Natural killer cell (primary cell): ENCODE results near the gene BLID. TPM values are rescaled to one million over a fixed set of nuclear protein-coding genes. Genes with fewer than 3 reads are reported as not detected.

Experiments
- ATAC-seq, 3 donors: fragments of 150-1000 bp in 2 of 3; fragments of 200-7000 bp in 1 of 3; cut with Tn5 transposase; 1 replicate in 1 of 3; 2 replicates in 2 of 3; pipeline ENCODE4 v1.10.0; 2021; ENCODE audit warnings: mild to moderate bottlenecking in 2 of 3, moderate library complexity in 2 of 3
- DNase-seq, 2 donors: peaks; one replicate each; pipeline versions ENCODE4 v3.0.0 to v3.0.0-alpha.2; 2013 to 2021; ENCODE audit warnings: mixed read lengths in 1 of 2
- H3K27ac ChIP-seq: one replicate; pipeline ENCODE4 v1.5.1; 2013; ENCODE audit warnings: mild to moderate bottlenecking, low read length
- H3K27me3 ChIP-seq: one replicate; pipeline ENCODE4 v1.6.1; 2013; ENCODE audit warnings: low read length; ENCODE audit not compliant: control insufficient read depth, insufficient read depth
- H3K36me3 ChIP-seq: one replicate; pipeline ENCODE4 v1.6.1; 2013; ENCODE audit warnings: low read length; ENCODE audit not compliant: control insufficient read depth, insufficient read depth
- H3K4me1 ChIP-seq: one replicate; pipeline ENCODE4 v1.6.1; 2013; ENCODE audit warnings: low read length; ENCODE audit not compliant: control insufficient read depth, insufficient read depth
- H3K4me3 ChIP-seq: one replicate; pipeline ENCODE4 v1.5.1; 2013; ENCODE audit warnings: low read length
- H3K9me3 ChIP-seq: one replicate; pipeline ENCODE4 v1.6.1; 2013; ENCODE audit warnings: low read length; ENCODE audit not compliant: control insufficient read depth, insufficient read depth
- H3K27ac Mint-ChIP-seq, 2 donors: one replicate each; pipeline ENCODE4 v1.8.0; 2022; ENCODE audit warnings: mild to moderate bottlenecking in 2 of 2, mixed read lengths in 2 of 2, moderate library complexity in 1 of 2
- H3K27me3 Mint-ChIP-seq, 2 donors: one replicate each; pipeline ENCODE4 v1.8.0; 2022; ENCODE audit warnings: low read depth in 2 of 2, mixed read lengths in 2 of 2
- H3K36me3 Mint-ChIP-seq: one replicate; pipeline ENCODE4 v1.8.0; 2022; ENCODE audit warnings: mixed read lengths
- H3K4me1 Mint-ChIP-seq, 2 donors: one replicate each; pipeline ENCODE4 v1.8.0; 2022; ENCODE audit warnings: mixed read lengths in 2 of 2
- H3K4me3 Mint-ChIP-seq: one replicate; pipeline ENCODE4 v1.8.0; 2022; ENCODE audit warnings: mild to moderate bottlenecking, moderate library complexity, mixed read lengths
- H3K9me3 Mint-ChIP-seq, 2 donors: one replicate each; pipeline ENCODE4 v1.8.0; 2022; ENCODE audit warnings: mixed read lengths in 2 of 2
- CTCF ChIP-seq: fragments of 200-600 bp; IDR thresholded peaks from one replicate; pipeline ENCODE4 v1.8.0; 2022; ENCODE audit warnings: antibody characterized with exemption
- WGBS: methylation state at CpG from one replicate; pipeline ENCODE4 v1.1.7; 2013; ENCODE audit warnings: missing lambda C conversion rate; ENCODE audit not compliant: insufficient coverage; 5-methylcytosine and 5-hydroxymethylcytosine counted together
- intact Hi-C: fragments of 100-400 bp; cut with micrococcal nuclease; formaldehyde crosslinking; loops from one replicate; pipeline ENCODE4 v1.14.2; 2022
- total RNA-seq, 4 donors: library from RNA; stranded (reverse); fragments of 120-200 nt in 1 of 4; gene quantifications; one replicate each; pipeline versions ENCODE4 v1.2.3 to v1.2.4, GENCODE V29; 2013 to 2022

Gene BLID
- total RNA-seq, 3 donors from 2014 or later (not counting 1 experiment from before 2014, with no cell fraction given) = not detected

- Mint-ChIP-seq H3K9me3 (no peaks in the 10 kb centered on the region), H3K4me1 (peaks cover 18 to 20% of the 10 kb centered on the region in 2 donors), H3K4me3 (no peak overlapping the region), H3K27ac (no peak overlapping the region), H3K36me3 (no peaks in the 10 kb centered on the region), H3K27me3 (peaks cover 22 to 34% of the 10 kb centered on the region in 2 donors)
- Histone ChIP-seq H3K36me3 (no peaks in the 10 kb centered on the region), H3K4me1 (peaks cover 3% of the 10 kb centered on the region), H3K27me3 (no peaks in the 10 kb centered on the region), H3K4me3 (no peak overlapping the region), H3K27ac (no peak overlapping the region), H3K9me3 (no peaks in the 10 kb centered on the region)
- WGBS = 97% methylated on average over 12 of the region's 14 CpGs
- intact Hi-C loops = no loop called here
- ATAC-seq (no peak), DNase-seq (no peak)
- no peak for TF ChIP-seq CTCF
These were observed 39.9 kb upstream of the BLID start for GRCh38 chr11:122155765-122156527.

GRCh38 chr11:122154994-122155393, 39.0 kb upstream of the BLID start:
- H3K9me3 Mint-ChIP-seq = no peaks in the 10 kb centered on the region

GRCh38 chr11:122154227-122154626, 38.2 kb upstream of the BLID start:
- intact Hi-C loops = no loop called here
- Histone ChIP-seq H3K9me3 (no peaks in the 10 kb centered on the region), H3K27me3 (no peaks in the 10 kb centered on the region), H3K27ac (no peak overlapping the region), H3K36me3 (no peaks in the 10 kb centered on the region), H3K4me3 (no peak overlapping the region), H3K4me1 (peaks cover 3% of the 10 kb centered on the region)
- no peak for TF ChIP-seq CTCF
- H3K9me3 Mint-ChIP-seq = no peaks in the 10 kb centered on the region
- H3K4me3 Mint-ChIP-seq = no peak overlapping the region
- WGBS = 93% methylated on average over 6 of the region's 6 CpGs
- H3K36me3 Mint-ChIP-seq = no peaks in the 10 kb centered on the region
- ATAC-seq (no peak), DNase-seq (no peak)
- H3K4me1 Mint-ChIP-seq = peaks cover 18 to 20% of the 10 kb centered on the region in 2 donors
- peaks cover 20 to 40% of the 10 kb centered on the region in 2 donors for H3K27me3 Mint-ChIP-seq
- H3K27ac Mint-ChIP-seq = no peak overlapping the region

More at GRCh38 chr11:122154994-122155393, 39.0 kb upstream of the BLID start:
- no peak for ATAC-seq
- no peak overlapping the region for H3K4me3 ChIP-seq
- no peak overlapping the region for H3K27ac ChIP-seq
- no peaks in the 10 kb centered on the region for H3K9me3 ChIP-seq
- H3K4me1 ChIP-seq = peaks cover 3% of the 10 kb centered on the region
- intact Hi-C loops = no loop called here
- no peak for DNase-seq
- TF ChIP-seq CTCF = no peak
- no peaks in the 10 kb centered on the region for H3K27me3 ChIP-seq
- Mint-ChIP-seq H3K27me3 (peaks cover 22 to 40% of the 10 kb centered on the region in 2 donors), H3K27ac (no peak overlapping the region), H3K36me3 (no peaks in the 10 kb centered on the region), H3K4me1 (peaks cover 18 to 20% of the 10 kb centered on the region in 2 donors), H3K4me3 (no peak overlapping the region)
- no peaks in the 10 kb centered on the region for H3K36me3 ChIP-seq
- 83% methylated on average over 1 of the region's 1 CpG for WGBS
